Midbrain (tissue), 1 donor: ENCODE results near the gene SHISA7.
A peak's percentile ranks its signal among the peaks of the same experiment; 100 is the strongest.

ENCODE experiments used
- DNase-seq: peaks from one replicate; lab custom pipeline; 2025; lab: John Stamatoyannopoulos, UW

The SHISA7 gene

DNA sequence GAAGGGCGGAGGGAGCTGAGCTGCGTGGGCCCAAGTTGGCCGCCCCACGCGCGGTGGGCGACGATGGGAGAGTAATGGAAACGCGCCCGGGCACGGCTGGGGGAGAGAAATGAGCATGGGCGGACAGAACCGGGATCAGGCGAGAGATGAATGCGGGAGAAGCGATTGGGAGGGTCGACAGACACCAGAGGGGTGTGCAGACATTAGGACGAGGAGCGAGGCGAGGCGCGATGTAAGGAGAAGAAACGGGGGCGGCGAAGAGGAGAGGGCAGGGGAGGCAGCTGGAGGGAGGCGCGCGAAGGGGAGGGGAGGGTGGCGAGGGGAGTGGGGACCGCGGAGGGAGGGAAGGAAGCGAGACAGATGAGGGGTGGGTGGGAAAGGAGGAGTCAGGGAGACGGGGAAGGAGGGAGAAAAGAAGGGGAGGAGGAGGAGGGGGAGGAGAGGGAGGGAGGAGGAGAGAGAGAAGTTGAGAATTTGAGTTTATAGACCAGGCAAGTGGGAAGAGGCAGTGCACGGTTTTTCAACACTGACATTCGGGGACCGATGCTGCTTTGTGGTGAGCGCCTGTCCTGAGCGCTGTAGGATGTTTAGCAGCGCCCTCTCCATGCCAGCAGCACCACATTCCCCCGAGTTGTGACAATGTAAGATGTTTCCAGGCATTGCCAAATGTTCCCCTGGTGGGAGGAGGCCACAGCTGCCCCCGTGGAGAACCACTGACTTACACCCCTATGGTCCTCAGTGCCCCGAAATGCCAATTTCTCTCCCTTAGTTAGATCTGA is at the start of gene SHISA7:
Gene SHISA7 (minus strand): TSS at position 256 of the 779 bp plus-strand sequence. CDS start 437 bp downstream, outside the sequence.
- peak; percentile 63 for DNase-seq

DNA sequence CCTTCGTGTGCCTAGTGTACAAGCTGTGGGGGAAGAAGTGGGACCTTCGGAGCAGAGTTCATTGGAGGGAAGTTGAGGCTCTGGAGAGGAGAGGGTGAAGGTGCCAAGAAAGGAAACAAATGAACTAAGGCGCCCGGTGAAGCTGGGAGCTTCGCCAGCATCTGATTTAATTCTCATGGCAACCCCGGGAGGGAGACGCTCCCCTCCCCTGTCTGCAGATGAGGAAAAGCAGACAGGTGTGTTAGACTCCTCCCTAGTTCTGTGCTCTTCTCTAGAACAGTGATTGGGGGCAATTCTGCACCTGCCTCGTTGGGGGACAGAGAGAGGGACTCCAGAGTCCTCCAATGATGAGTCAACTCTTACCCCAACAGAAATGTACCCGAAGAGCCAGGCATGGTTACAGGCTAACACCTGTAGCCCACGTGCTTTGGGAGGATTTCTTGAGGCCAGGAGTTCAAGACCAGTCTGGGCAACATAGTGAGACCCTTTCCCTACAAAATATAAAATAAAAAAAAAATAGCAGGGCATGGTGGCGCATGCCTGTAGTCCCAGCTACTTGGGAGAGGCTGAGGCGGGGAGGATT is 49.4 kb upstream of the SHISA7 start:
- no peak for DNase-seq

DNA sequence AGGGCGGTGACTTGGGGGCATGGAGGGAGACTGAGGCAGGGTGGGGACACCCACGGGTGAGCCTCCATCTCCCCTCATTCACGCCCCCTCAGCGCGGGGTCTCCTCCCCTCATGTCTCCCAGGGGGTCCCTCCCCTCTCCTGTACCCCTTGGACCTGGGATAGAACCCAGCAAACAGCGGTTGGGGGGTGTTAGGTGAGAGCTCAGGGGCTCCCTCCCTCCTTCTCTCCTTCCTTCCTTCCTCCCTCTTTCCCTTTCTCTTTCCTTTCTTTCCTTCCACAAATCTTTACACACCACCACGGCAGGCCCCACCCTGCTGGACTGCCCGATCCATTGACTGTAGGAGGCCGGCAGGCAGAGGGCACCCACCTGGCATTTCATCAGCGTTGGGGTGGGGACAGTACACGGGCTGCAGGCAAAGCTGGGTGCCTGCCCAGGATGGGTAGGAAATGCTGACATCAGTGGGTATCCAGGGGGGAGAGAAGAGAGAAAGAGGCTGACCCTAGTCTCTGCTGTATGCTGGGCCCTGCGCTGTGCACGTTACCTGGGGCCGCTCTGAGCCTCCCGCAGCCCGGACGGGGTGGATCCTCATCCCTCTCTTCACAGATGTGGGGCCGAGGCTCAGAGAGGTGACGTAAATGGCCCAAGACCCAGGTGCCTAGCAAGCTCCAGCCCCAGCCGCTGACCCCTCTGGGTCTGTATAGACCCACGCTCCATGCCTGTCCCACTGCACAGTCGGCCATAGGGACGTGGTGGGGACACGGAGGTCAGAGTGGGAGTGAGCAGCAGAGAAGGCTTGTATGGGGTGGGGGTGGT is 48.7 kb upstream of the SHISA7 start:
- no peak for DNase-seq

DNA sequence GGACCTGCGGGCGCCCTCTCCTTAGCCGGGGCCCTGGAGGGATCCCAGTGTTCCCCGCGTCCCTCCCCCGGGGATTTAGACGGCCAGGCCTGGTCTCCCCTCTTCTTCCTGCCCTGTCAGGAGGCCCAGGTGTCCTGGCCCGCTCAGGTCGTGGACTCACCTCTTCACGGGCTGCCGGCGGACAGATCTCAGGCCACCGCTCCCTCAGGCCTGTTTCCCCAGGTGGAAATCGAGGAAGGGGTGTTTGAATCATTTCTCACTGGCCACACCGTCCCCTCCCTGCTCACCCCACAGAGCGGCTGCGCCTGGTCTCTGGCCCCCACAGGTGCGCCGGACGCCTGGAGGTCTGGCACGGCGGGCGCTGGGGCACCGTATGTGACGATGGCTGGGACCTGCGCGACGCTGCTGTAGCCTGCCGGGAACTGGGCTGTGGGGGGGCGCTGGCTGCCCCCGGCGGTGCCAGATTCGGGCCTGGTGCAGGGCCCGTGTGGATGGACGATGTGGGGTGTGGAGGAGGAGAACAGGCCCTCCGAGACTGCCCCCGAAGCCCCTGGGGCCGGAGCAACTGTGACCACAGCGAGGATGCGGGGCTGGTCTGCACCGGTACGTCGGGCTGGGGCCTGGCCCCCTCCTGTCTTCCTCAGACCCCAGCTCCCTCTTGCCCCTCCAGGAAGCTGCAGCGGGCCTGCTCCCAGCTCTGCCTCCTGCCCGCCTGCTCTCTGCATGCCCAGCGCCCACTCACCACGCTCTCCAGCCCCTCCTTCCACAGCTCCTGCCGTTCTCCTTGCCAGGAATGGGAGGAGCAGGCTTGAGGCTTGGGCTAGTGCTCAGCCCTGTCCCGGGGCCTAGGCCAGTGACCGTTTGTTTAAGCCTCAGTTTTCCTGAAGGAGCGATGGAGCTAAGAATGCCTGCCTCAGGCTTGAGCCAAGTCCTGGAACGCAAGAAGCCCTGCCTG is 47.7 kb upstream of the SHISA7 start:
- DNase-seq, result no peak

DNA sequence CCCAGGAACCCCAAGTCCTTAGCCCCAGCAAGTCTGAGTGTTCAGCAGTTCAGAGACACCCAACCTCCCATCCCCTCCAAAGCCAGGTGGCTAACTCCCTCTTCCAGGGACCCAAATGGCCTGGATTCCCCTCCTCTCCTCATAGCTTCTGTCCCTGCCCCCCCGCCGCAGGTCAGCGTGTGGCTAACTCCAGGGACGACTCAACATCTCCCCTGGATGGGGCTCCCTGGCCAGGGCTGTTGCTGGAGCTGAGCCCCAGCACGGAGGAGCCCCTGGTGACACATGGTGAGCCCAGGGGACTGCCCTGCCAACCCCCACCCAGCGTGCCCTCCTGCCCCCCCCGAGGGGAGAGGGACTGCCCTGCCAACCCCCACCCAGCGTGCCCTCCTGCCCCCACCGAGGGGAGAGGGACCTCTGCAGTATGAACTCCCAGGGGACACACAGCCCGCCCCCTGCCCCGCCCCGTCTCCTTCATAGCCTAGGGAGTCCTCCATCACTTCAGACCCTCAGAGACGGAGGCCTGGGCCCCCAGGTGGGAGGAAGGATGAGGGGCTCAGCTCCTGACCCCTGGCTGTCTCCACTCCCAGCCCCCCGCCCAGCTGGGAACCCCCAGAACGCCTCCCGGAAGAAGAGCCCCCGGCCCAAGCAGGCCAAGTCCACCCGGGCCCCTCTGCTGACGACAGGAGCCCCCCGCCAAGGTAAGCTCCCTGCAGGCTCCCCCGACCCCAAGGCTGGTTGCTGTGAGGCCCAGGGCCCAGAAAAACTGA is 46.8 kb upstream of the SHISA7 start:
- no peak for DNase-seq

DNA sequence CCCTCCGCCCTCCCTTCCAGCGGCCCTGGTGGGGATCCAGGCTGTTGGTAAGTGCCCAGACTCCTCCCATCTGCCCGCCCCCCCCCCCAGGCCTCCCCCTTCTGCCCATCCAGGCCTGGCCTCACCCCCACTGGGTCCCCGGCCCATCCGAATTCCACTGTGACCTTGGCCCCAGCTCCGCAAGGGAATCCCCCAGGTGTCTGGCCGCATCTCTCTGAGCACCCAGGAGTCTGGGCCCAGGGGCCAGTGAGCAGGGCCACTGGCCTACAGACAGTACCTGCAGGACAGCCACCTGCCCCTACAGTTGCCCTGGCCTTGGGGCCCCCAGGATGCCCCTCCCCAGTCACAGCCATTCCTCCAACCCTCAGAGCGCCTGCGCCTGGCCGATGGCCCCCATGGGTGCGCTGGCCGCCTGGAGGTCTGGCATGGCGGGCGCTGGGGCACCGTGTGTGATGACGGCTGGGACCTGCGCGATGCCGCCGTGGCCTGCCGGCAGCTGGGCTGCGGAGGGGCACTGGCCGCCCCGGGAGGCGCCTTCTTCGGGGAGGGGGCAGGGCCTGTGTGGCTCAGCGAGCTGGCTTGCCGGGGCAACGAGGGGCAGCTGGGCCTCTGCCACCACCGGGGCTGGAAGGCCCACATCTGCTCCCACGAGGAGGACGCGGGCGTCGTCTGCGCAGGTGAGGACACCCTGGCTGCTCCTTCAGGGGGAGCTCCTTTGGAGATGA is 46.0 kb upstream of the SHISA7 start:
- DNase-seq, result no peak

DNA sequence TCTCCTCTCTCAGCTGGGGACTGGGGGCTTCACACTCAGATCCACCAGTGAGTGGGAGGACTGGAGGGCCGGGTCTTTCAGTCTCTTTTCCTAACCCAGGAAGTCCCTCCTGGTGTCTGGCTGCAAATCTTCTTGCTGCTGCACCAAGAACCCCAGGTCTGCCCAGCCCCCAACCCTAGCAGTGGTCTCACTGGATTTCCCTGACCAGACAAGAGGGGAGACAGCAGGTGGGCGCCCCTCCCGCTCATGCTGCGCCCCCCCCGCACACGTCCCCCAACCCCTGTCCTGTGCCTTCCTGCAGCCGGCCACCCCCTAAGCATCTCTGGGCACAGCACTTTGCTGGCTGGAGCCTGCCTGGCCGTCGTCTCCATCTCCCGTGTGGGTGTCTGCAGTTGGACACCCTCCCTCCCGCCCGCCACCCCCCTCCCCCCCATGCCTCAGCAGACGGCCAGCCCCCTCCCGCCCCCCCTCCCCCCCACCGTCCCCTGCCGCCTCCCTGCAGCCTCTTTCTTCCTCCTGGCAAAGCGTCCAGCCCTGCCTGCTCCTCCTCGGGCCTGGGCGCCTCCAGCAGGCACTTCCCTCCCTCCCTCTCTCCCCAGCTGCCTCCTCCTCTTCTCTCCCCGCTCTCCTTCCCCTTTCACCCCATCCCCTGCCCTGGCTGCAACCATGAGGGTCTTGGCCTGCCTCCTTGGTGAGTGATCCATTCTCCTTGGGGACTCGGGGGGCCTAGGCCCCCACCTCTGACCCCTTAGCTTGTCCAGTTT is 45.0 kb upstream of the SHISA7 start, which contains the start of gene SSC5D:
Gene SSC5D (plus strand): TSS at position 513 of the 764 bp plus-strand sequence. CDS start 154 bp downstream, at position 667.
- DNase-seq, result no peak

DNA sequence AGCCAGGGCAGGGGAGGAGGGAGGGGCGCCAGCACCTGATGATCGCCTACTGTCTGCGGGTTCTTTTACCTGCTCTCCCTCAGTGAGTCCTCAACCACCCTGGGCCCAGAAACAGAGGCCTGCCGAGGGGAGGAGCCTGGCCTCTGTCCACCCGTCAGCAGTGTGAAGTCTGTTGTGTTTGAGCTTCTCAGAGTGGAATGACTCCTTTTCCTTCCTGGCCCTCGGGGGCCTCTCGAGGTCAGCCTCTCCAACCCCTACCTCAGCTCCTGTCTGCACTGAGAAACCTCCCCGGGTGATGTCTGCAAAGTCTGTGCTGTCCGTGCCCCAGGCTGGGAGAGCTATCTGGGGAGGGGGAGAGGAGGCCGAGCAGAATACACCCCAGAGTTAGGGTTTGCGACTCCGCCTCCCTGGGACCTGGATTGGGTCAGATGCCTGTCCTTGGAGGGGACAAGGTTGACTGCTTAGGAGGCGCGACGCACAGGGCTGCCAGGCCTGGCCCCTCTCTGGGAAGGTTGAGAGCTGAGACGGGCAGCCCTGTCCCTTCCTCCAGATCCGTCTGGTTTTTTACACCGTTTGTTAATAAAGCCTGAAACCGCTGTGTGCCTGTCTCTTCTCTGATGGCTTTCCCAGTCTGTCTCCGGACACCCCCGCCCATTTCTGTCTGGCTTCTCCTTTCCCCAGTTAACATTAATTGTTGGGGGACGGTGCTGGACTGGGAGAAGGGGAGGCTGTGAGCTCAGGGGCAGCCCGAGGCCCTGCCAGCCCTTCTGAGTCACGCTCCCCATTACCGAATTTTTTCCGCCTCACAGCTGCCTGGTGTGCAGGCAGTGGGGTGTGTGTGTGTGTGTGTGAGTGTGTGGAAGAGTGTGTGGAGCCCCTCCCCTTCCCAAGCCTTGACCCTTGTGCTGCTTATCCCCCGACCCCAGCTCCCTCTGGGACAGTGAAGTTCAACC is 44.1 kb upstream of the SHISA7 start:
- no peak for DNase-seq

DNA sequence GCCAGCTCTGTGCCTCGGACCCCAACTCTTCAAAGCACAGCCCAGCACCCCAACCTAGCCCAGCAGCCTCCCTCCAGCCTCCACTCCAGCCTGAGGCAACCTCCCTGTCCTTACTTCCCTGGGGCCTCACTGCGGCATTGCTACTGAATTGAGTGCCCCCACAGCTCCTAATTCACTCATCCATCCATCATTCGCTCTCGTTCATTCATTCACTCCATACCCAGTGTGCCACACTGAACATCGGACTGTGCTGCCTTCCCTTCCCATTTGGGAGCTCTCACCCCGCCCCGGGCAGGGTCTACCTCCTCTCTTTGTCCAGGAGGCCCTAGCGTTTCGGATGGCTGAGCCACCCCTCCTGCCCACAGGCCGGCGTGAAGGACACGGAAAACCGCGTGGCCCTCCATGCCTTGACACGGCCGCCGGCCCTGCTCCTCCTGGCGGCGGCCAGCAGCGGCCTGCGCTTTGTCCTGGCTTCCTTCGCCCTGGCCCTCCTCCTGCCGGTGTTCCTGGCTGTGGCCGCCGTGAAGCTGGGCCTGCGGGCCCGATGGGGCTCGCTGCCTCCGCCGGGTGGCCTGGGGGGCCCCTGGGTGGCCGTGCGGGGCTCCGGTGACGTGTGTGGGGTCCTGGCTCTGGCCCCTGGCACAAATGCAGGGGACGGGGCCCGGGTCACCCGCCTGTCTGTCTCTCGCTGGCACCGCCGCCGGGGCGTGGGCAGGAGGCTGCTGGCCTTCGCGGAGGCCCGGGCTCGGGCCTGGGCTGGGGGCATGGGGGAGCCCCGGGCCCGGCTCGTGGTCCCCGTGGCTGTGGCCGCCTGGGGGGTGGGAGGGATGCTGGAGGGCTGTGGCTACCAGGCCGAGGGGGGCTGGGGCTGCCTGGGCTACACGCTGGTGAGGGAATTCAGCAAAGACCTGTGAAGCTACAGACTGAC is 43.2 kb upstream of the SHISA7 start:
- DNase-seq, result no peak

DNA sequence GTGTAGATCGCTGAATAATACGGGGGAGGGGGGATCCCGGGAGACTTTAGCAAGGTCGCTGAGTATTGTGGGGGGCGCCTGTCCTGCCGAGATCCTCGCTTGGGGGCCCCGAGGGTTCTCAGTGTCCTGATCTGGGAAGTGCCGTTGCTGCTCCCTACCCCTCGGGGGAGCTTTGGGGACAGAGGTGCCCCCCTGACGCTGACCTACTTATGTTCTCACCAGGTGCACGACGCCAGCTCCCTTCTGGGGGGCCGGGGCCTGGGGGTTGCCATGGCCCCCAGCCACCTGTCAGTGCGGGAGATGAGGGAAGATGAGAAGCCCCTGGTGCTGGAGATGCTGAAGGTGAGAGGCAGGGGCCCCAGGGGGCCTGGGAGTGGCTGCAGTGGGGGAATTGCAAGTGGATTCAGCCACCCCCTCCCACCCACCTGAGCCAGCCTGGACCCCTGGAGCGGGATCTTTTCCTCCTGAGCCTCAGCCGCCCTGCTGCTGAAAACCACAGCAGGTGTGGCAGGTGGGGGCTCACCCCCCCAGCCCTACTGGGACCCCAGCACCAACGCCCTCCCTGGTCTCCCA is 42.4 kb upstream of the SHISA7 start:
- no peak for DNase-seq

DNA sequence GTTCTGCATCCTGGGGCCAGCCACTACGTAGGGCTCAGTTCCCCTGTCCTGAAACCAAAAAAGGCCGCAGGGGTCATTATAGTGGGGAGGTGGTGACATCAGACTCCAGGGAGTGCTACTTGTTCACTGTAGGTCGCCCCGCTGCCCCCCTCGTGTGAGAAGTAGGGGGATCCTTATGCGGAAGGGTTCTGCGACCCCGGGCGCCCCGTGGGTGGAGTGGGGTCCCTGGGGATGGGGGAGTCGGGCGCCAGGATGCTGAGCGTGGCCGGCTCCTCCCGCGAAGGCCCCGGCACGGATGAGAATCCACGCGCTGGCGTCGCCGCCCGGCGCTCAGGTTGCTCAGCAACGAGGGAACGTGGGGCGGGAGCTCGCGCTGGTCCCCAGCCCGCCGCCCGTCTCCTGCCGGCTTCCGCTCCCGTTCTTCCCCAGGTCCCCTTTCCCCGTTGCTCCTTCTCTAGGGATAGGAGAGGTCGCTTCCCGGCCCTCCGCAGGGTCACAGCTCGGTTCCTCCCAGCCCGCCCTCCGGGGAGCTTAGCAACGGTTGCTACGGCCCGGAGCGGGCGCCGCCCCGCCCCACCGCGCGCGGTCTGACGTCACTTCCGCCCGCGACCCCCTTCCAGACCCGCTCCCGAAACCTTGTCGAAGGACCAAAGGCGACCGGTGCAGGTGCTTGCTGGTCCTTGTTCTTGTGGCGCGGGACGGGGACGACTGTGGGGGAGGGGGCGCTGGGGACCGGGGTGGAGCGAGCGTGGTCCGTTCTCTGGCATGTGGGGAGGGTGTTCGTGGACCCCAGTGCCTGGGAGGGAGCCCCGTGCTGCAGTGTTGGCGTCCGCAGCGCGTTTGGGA is 41.7 kb upstream of the SHISA7 start, which contains the start of gene NAT14:
Gene NAT14 (plus strand): TSS at position 596 of the 846 bp plus-strand sequence. CDS start 521 bp downstream, outside the sequence.
- peak; percentile 46 for DNase-seq

DNA sequence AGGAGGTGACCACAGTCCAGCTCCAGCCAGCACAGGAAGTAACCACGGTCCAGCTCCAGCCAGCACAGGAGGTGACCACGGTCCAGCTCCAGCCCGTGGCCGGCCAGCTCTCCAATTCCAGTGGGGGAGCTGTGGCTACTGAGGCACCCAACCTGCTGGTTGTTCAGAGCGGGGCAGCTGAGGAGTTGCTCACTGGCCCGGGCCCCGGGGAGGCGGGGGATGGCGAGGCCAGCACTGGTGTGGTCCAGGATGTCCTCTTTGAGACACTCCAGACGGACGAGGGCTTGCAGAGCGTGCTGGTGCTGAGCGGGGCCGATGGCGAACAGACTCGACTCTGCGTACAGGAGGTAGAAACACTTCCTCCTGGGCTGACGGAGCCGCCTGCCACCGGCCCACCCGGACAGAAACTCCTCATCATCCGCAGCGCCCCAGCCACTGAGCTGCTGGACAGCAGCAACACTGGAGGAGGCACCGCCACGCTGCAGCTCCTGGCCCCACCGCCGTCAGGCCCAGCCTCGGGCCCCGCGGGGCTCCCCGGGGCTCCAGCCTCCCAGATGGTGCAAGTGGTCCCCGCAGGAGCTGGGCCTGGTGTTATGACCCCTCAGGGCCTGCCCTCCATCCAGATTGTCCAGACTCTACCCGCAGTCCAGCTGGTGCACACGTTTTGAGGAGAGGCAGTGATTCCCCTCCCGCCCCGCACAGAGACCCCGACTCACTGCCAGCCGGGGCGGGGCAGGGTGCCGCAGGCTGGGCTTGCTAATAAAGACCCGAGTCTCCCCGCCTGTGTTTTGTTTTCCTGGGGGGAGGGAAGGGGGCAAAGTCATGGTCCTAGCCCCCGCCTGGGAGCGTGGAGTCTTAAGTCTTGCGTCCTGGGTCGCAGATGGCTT is 40.8 kb upstream of the SHISA7 start:
- no peak for DNase-seq

DNA sequence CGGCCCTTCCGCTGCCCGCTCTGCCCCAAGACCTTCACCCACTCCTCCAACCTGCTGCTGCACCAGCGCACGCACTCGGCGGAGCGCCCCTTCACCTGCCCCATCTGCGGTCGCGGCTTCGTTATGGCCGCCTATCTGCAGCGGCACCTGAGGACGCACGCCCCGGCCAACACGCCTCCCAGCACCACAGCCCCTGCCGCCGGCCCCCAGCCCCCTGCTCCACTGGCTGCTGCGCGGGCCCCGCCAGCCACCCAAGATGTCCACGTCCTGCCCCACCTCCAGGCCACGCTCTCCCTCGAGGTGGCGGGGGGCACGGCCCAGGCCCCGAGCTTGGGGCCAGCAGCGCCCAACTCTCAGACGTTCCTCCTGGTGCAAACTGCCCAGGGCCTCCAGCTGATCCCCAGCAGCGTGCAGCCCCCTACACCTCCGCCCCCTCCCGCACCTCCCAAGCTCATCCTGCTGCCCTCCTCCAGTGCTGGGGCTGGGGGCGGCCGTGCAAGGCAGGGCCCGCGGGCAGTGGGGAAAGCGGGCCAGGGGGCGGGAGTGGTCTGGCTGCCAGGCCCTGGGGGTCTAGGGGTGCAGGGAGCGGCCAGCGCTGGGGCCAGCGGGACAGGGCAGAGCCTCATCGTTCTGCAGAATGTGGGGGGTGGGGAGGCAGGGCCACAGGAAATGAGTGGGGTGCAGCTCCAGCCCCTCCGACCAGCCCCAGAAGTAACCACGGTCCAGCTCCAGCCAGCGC is 40.0 kb upstream of the SHISA7 start:
- no peak for DNase-seq
